ENCODE measurements around the gene MYO1H.
A peak's percentile ranks its signal among the peaks of the same experiment; 100 is the strongest.
"Not testable (repeated sequence)": the region's sequence is repeated elsewhere in the genome, so short reads cannot be mapped to it uniquely, and the experiment has no call there.

The MYO1H gene

GRCh38 chr12:109473526-109474270 lies 126.0 kb downstream of the MYO1H start:
- not testable (repeated sequence) for H3K56ac ChIP-seq (ENCODE audit: low read length); H2BK5ac ChIP-seq (ENCODE audit: low read length); DNase-seq; H2BK120ac ChIP-seq (ENCODE audit: low read depth, low read length); H3K23ac ChIP-seq (ENCODE audit: low read length); H3K36me3 ChIP-seq (ENCODE audit: control insufficient read depth, insufficient read depth, low read length); H3K9ac ChIP-seq (ENCODE audit: low read length); H3K4me3 ChIP-seq (ENCODE audit: low read length); H3K4ac ChIP-seq (ENCODE audit: low read depth, low read length); H3K4me1 ChIP-seq (ENCODE audit: control insufficient read depth, low read depth, low read length); H3K18ac ChIP-seq (ENCODE audit: low read length); H3K27me3 ChIP-seq (ENCODE audit: insufficient read depth, low read length, poor library complexity); H4K8ac ChIP-seq (ENCODE audit: low read depth, low read length); H2BK15ac ChIP-seq (replicated peaks; ENCODE audit: low read depth); H4K5ac ChIP-seq (ENCODE audit: low read length); H3K27ac ChIP-seq (ENCODE audit: low read depth, low read length); H3K4me2 ChIP-seq (ENCODE audit: low read length); H2AK5ac ChIP-seq (ENCODE audit: low read length)
- H3K79me1 ChIP-seq (ENCODE audit: low read length): peaks cover 43% of the 10 kb centered on the region
- no CpG with 5 or more reads among the region's 16 CpGs for WGBS (ENCODE audit: extremely low coverage, insufficient coverage, low lambda C conversion rate)
- H3K79me2 ChIP-seq (ENCODE audit: control insufficient read depth, insufficient read depth, low read length): peaks cover 77% of the 10 kb centered on the region

- WGBS (ENCODE audit: extremely low coverage, insufficient coverage, low lambda C conversion rate): no CpG with 5 or more reads among the region's 7 CpGs
- Histone ChIP-seq H3K4me3 (ENCODE audit: low read length) (no peak overlapping the region), H2BK5ac (ENCODE audit: low read length) (no peak overlapping the region), H2BK120ac (ENCODE audit: low read depth, low read length) (no peak overlapping the region), H4K8ac (ENCODE audit: low read depth, low read length) (no peak overlapping the region), H3K56ac (ENCODE audit: low read length) (no peak overlapping the region), H3K27me3 (ENCODE audit: insufficient read depth, low read length, poor library complexity) (no peaks in the 10 kb centered on the region), H3K4me2 (ENCODE audit: low read length) (no peak overlapping the region), H2AK5ac (ENCODE audit: low read length) (no peak overlapping the region), H4K5ac (ENCODE audit: low read length) (no peak overlapping the region), H3K4me1 (ENCODE audit: control insufficient read depth, low read depth, low read length) (peaks cover 6% of the 10 kb centered on the region), H2BK15ac (replicated peaks; ENCODE audit: low read depth) (no peak overlapping the region), H3K79me2 (ENCODE audit: control insufficient read depth, insufficient read depth, low read length) (peaks cover 67% of the 10 kb centered on the region), H3K18ac (ENCODE audit: low read length) (no peak overlapping the region), H3K23ac (ENCODE audit: low read length) (no peak overlapping the region), H3K79me1 (ENCODE audit: low read length) (peaks cover 35% of the 10 kb centered on the region), H3K9ac (ENCODE audit: low read length) (no peak overlapping the region), H3K4ac (ENCODE audit: low read depth, low read length) (no peak overlapping the region), H3K27ac (ENCODE audit: low read depth, low read length) (no peak overlapping the region), H3K36me3 (ENCODE audit: control insufficient read depth, insufficient read depth, low read length) (no peaks in the 10 kb centered on the region)
- no peak for DNase-seq
Measured at GRCh38 chr12:109475121-109475520, 127.4 kb downstream of the MYO1H start.

- Histone ChIP-seq H3K4me1 (ENCODE audit: control insufficient read depth, low read depth, low read length) (peaks cover 6% of the 10 kb centered on the region), H4K5ac (ENCODE audit: low read length) (peak overlapping the region; percentile 23), H4K8ac (ENCODE audit: low read depth, low read length) (no peak overlapping the region), H2BK120ac (ENCODE audit: low read depth, low read length) (no peak overlapping the region), H3K4me2 (ENCODE audit: low read length) (peak overlapping the region; percentile 97), H3K36me3 (ENCODE audit: control insufficient read depth, insufficient read depth, low read length) (no peaks in the 10 kb centered on the region), H3K56ac (ENCODE audit: low read length) (peak overlapping the region; percentile 98), H3K79me2 (ENCODE audit: control insufficient read depth, insufficient read depth, low read length) (peaks cover 57% of the 10 kb centered on the region), H3K23ac (ENCODE audit: low read length) (no peak overlapping the region), H3K4ac (ENCODE audit: low read depth, low read length) (no peak overlapping the region), H2BK15ac (replicated peaks; ENCODE audit: low read depth) (no peak overlapping the region), H3K79me1 (ENCODE audit: low read length) (peaks cover 29% of the 10 kb centered on the region), H2BK5ac (ENCODE audit: low read length) (no peak overlapping the region), H3K27ac (ENCODE audit: low read depth, low read length) (peak overlapping the region; percentile 83), H3K9ac (ENCODE audit: low read length) (peak overlapping the region; percentile 76), H3K18ac (ENCODE audit: low read length) (no peak overlapping the region), H3K4me3 (ENCODE audit: low read length) (peak overlapping the region; percentile 88), H2AK5ac (ENCODE audit: low read length) (peak overlapping the region; percentile 80), H3K27me3 (ENCODE audit: insufficient read depth, low read length, poor library complexity) (no peaks in the 10 kb centered on the region)
- no CpG with 5 or more reads among the region's 19 CpGs for WGBS (ENCODE audit: extremely low coverage, insufficient coverage, low lambda C conversion rate)
- DNase-seq: peak; percentile 13
Measured at GRCh38 chr12:109475993-109476806, 128.5 kb downstream of the MYO1H start.

- H3K79me1 ChIP-seq (ENCODE audit: low read length): peaks cover 29% of the 10 kb centered on the region
- no peak overlapping the region for H3K4ac ChIP-seq (ENCODE audit: low read depth, low read length)
- H3K36me3 ChIP-seq (ENCODE audit: control insufficient read depth, insufficient read depth, low read length): no peaks in the 10 kb centered on the region
- H3K23ac ChIP-seq (ENCODE audit: low read length): no peak overlapping the region
- no peaks in the 10 kb centered on the region for H3K27me3 ChIP-seq (ENCODE audit: insufficient read depth, low read length, poor library complexity)
- peak overlapping the region; percentile 97 for H3K4me2 ChIP-seq (ENCODE audit: low read length)
- peaks cover 52% of the 10 kb centered on the region for H3K79me2 ChIP-seq (ENCODE audit: control insufficient read depth, insufficient read depth, low read length)
- H2BK120ac ChIP-seq (ENCODE audit: low read depth, low read length): no peak overlapping the region
- peak overlapping the region; percentile 88 for H3K4me3 ChIP-seq (ENCODE audit: low read length)
- H2AK5ac ChIP-seq (ENCODE audit: low read length): no peak overlapping the region
- peak overlapping the region; percentile 83 for H3K27ac ChIP-seq (ENCODE audit: low read depth, low read length)
- no peak overlapping the region for H4K8ac ChIP-seq (ENCODE audit: low read depth, low read length)
- no peak overlapping the region for H2BK15ac ChIP-seq (replicated peaks; ENCODE audit: low read depth)
- WGBS (ENCODE audit: extremely low coverage, insufficient coverage, low lambda C conversion rate): 100% methylated on average over 2 of the region's 11 CpGs
- H3K18ac ChIP-seq (ENCODE audit: low read length): peak overlapping the region; percentile 55
- H2BK5ac ChIP-seq (ENCODE audit: low read length): peak overlapping the region; percentile 68
- peak overlapping the region; percentile 98 for H3K56ac ChIP-seq (ENCODE audit: low read length)
- H3K9ac ChIP-seq (ENCODE audit: low read length): peak overlapping the region; percentile 76
- peaks cover 6% of the 10 kb centered on the region for H3K4me1 ChIP-seq (ENCODE audit: control insufficient read depth, low read depth, low read length)
- H4K5ac ChIP-seq (ENCODE audit: low read length): no peak overlapping the region
- no peak for DNase-seq
Measured at GRCh38 chr12:109476807-109477184, 129.1 kb downstream of the MYO1H start.

GRCh38 chr12:109477185-109477962 lies 129.7 kb downstream of the MYO1H start, which contains the start of the genes KCTD10 and UBE3B:
TSS of gene KCTD10 (minus strand) at chr12:109477300. CDS start at chr12:109477262, 38 bp downstream.
TSS of gene UBE3B (plus strand) at chr12:109477634. CDS start at chr12:109483552, 5,918 bp downstream.
- WGBS (ENCODE audit: extremely low coverage, insufficient coverage, low lambda C conversion rate): no CpG with 5 or more reads among the region's 54 CpGs
- peak within 1 kb of the TSS; percentile 95 for H2BK120ac ChIP-seq (ENCODE audit: low read depth, low read length)

More at GRCh38 chr12:109477185-109477962, 129.7 kb downstream of the MYO1H start, which contains the start of the genes KCTD10 and UBE3B:
- Histone ChIP-seq H3K18ac (ENCODE audit: low read length) (peak within 1 kb of the TSS; percentile 95), H3K23ac (ENCODE audit: low read length) (no peak within 1 kb of the TSS), H3K56ac (ENCODE audit: low read length) (peak within 1 kb of the TSS; percentile 98), H3K4ac (ENCODE audit: low read depth, low read length) (peak within 1 kb of the TSS; percentile 77), H3K27me3 (ENCODE audit: insufficient read depth, low read length, poor library complexity) (no peaks in the 10 kb centered on the region), H2AK5ac (ENCODE audit: low read length) (peak within 1 kb of the TSS; percentile 80), H4K5ac (ENCODE audit: low read length) (no peak within 1 kb of the TSS), H3K9ac (ENCODE audit: low read length) (peak within 1 kb of the TSS; percentile 76), H3K4me1 (ENCODE audit: control insufficient read depth, low read depth, low read length) (peaks cover 6% of the 10 kb centered on the region), H3K79me2 (ENCODE audit: control insufficient read depth, insufficient read depth, low read length) (peaks cover 48% of the 10 kb centered on the region), H2BK5ac (ENCODE audit: low read length) (peak within 1 kb of the TSS; percentile 90), H3K79me1 (ENCODE audit: low read length) (peaks cover 27% of the 10 kb centered on the region), H2BK15ac (replicated peaks; ENCODE audit: low read depth) (no peak within 1 kb of the TSS), H3K36me3 (ENCODE audit: control insufficient read depth, insufficient read depth, low read length) (no peaks in the 10 kb centered on the region), H3K27ac (ENCODE audit: low read depth, low read length) (peak within 1 kb of the TSS; percentile 83), H3K4me3 (ENCODE audit: low read length) (peak within 1 kb of the TSS; percentile 88), H3K4me2 (ENCODE audit: low read length) (peak within 1 kb of the TSS; percentile 97), H4K8ac (ENCODE audit: low read depth, low read length) (peak within 1 kb of the TSS; percentile 58)
- DNase-seq: peak; percentile 96

All from mesendoderm (in vitro differentiated cells).